Stimulated activated CD4-positive, alpha-beta T cell treated with anti-CD3 and anti-CD28 coated beads, Interleukin-12 subunit alpha, Interleukin-12 subunit beta, amount 100 ng/mL, for 24 hours (primary cell): ENCODE data around the gene MAML2.

Experiments
- DNase-seq, 2 experiments: peaks; one replicate each; pipeline ENCODE4 v3.0.0-alpha.2; 2020; ENCODE audit warnings: low read depth in 2 of 2

The MAML2 gene

GRCh38 chr11:96339706-96340554 lies 3.1 kb downstream of the MAML2 start:
- DNase-seq: no peak

GRCh38 chr11:96338910-96339705 lies 3.9 kb downstream of the MAML2 start:
- DNase-seq: no peak

- DNase-seq: peak; percentile 43
Measured at GRCh38 chr11:96337541-96338431, 5.2 kb downstream of the MAML2 start.

- DNase-seq: no peak
Measured at GRCh38 chr11:96335388-96335787, 7.6 kb downstream of the MAML2 start.

- DNase-seq: no peak
Measured at GRCh38 chr11:96334219-96334618, 8.8 kb downstream of the MAML2 start.

GRCh38 chr11:96333191-96333719 lies 9.7 kb downstream of the MAML2 start:
- no peak for DNase-seq

- DNase-seq: no peak
Measured at GRCh38 chr11:96332126-96332771, 10.7 kb downstream of the MAML2 start.

GRCh38 chr11:96331699-96332116 lies 11.3 kb downstream of the MAML2 start:
- no peak for DNase-seq

GRCh38 chr11:96330511-96330859 lies 12.5 kb downstream of the MAML2 start:
- DNase-seq: no peak

- no peak for DNase-seq
Measured at GRCh38 chr11:96329855-96330510, 13.0 kb downstream of the MAML2 start.

GRCh38 chr11:96329419-96329818 lies 13.6 kb downstream of the MAML2 start:
- no peak for DNase-seq

- no peak for DNase-seq
Measured at GRCh38 chr11:96328395-96329010, 14.5 kb downstream of the MAML2 start.

- no peak for DNase-seq
Measured at GRCh38 chr11:96326959-96327358, 16.0 kb downstream of the MAML2 start.

- no peak for DNase-seq
Measured at GRCh38 chr11:96324912-96325311, 18.1 kb downstream of the MAML2 start.

GRCh38 chr11:96323642-96323985 lies 19.4 kb downstream of the MAML2 start:
- DNase-seq: no peak

- DNase-seq: no peak
Measured at GRCh38 chr11:96322775-96323641, 20.0 kb downstream of the MAML2 start.

GRCh38 chr11:96321091-96321490 lies 21.9 kb downstream of the MAML2 start:
- no peak for DNase-seq

GRCh38 chr11:96319898-96320656 lies 22.9 kb downstream of the MAML2 start:
- DNase-seq: no peak

- no peak for DNase-seq
Measured at GRCh38 chr11:96318850-96319249, 24.1 kb downstream of the MAML2 start.
